Measurements from ENCODE around the gene DYNC2I2.

DNA sequence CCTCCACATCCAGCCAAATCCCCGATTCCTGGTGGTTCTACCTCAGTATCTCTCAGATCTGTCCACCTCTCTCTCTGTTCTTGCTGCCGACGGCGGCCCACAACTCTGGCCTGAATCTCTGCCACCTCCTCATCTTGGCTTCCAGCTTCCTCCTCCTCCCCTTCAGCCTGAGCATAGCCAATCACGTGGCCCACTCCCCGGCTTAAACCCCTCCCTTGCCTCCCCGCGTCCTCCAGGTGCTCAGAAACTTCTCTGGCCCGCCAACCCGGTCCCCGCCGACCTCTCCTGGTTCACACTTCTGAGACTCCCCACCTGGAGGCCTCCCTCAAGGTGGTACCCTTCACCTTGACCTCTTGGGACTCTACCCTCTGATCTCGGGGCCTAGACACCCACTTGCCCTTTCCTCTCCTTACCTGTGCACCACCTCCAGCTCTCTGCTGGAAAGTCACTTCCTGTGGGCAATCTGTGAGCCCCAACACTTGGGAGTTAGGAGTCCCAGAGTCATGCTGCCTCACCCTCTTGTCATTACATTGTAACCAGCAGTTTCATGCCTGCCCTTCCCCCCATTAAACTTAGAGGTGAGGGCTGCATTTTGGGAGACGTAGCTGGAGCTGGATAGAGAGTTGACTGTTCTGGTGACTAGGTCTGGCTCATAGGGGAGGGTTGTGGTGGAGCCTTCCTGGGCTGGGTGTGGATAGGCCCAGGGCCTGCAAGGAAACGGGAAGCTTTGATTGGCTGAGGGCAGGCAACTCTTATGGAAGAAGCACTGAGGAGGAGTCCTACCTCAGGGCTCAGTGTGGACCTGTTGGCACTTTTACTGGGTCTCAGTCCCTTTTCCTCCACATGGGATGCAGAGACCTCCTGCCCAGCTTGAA is 27.9 kb upstream of the DYNC2I2 start:
- TF ChIP-seq, protein P1, sequence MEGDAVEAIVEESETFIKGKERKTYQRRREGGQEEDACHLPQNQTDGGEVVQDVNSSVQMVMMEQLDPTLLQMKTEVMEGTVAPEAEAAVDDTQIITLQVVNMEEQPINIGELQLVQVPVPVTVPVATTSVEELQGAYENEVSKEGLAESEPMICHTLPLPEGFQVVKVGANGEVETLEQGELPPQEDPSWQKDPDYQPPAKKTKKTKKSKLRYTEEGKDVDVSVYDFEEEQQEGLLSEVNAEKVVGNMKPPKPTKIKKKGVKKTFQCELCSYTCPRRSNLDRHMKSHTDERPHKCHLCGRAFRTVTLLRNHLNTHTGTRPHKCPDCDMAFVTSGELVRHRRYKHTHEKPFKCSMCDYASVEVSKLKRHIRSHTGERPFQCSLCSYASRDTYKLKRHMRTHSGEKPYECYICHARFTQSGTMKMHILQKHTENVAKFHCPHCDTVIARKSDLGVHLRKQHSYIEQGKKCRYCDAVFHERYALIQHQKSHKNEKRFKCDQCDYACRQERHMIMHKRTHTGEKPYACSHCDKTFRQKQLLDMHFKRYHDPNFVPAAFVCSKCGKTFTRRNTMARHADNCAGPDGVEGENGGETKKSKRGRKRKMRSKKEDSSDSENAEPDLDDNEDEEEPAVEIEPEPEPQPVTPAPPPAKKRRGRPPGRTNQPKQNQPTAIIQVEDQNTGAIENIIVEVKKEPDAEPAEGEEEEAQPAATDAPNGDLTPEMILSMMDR (conservative IDR thresholded peaks at IDR 0.05; ENCODE audit: low read length), result no peak
- no peak for TF ChIP-seq EZH2phosphoT487 (IDR thresholded peaks at IDR 0.05; ENCODE audit: borderline replicate concordance, low read depth, low read length)

Measured in OCI-LY7 (cell line).